IMR-90 (cell line): ENCODE measurements around the gene POMZP3. TPM values are rescaled to one million over a fixed set of nuclear protein-coding genes. Genes with fewer than 3 reads are reported as not detected.
"Not testable (repeated sequence)": the region's sequence is repeated elsewhere in the genome, so short reads cannot be mapped to it uniquely, and the experiment has no call there.

Experiments used
- ATAC-seq: fragments of 200-7000 bp; cut with Tn5 transposase; 2 replicates; pipeline ENCODE4 v1.9.1; 2020; ENCODE audit warnings: low read depth, mild to moderate bottlenecking, moderate library complexity
- BruUV-seq: library from RNA; stranded (reverse); fragments of 400-500 nt; replicated peaks from 2 replicates; lab custom pipeline; 2021; lab: Mats Ljungman, UMichigan
- CTCF ChIA-PET: fragments of 300-600 bp; formaldehyde crosslinking; extraction: SDS; loops from one replicate; lab custom pipeline; 2021; ENCODE audit warnings: antibody characterized with exemption; lab: Yijun Ruan, JAX
- POLR2A ChIA-PET: fragments of 300-600 bp; sonication (Branson Sonifier 250); formaldehyde crosslinking; loops from one replicate; lab custom pipeline; 2022; ENCODE audit warnings: antibody characterized with exemption; ENCODE audit not compliant: unreplicated experiment; lab: Charles Lee
- DNase-seq: peaks from one replicate; pipeline ENCODE4 v3.0.0; 2013
- H2AFZ ChIP-seq: replicated peaks from 2 replicates; pipeline ENCODE3; 2013; ENCODE audit warnings: low read length, mild to moderate bottlenecking; ENCODE audit not compliant: poor library complexity
- H2AK5ac ChIP-seq: 2 replicates; pipeline ENCODE4 v1.6.1; 2013; ENCODE audit warnings: low read depth, low read length, inconsistent platforms
- H2AK9ac ChIP-seq: replicated peaks from 2 replicates; pipeline ENCODE3; 2013; ENCODE audit warnings: mild to moderate bottlenecking, low read depth, low read length, moderate library complexity; ENCODE audit not compliant: poor library complexity
- H2BK120ac ChIP-seq: 2 replicates; pipeline ENCODE4 v1.6.1; 2013; ENCODE audit warnings: low read depth, low read length, inconsistent platforms
- H2BK15ac ChIP-seq: 3 replicates; pipeline ENCODE4 v1.6.1; 2013; ENCODE audit warnings: low read depth, low read length, inconsistent platforms
- H2BK20ac ChIP-seq: 2 replicates; pipeline ENCODE4 v1.6.1; 2013; ENCODE audit warnings: low read depth, mild to moderate bottlenecking, inconsistent platforms, low read length, moderate library complexity
- H2BK5ac ChIP-seq: 2 replicates; pipeline ENCODE4 v1.6.1; 2013; ENCODE audit warnings: mild to moderate bottlenecking, low read depth, low read length, inconsistent platforms; ENCODE audit not compliant: poor library complexity, severe bottlenecking
- H3K14ac ChIP-seq: replicated peaks from 2 replicates; pipeline ENCODE4 v1.6.1; 2013; ENCODE audit warnings: low read depth, low read length, inconsistent platforms
- H3K18ac ChIP-seq: 2 replicates; pipeline ENCODE4 v1.6.1; 2013; ENCODE audit warnings: low read depth, low read length, control low read depth
- H3K23ac ChIP-seq: 2 replicates; pipeline ENCODE4 v1.6.1; 2013; ENCODE audit warnings: low read depth, low read length, inconsistent platforms
- H3K27ac ChIP-seq: 2 replicates; pipeline ENCODE4 v1.5.1; 2013; ENCODE audit warnings: mild to moderate bottlenecking, control low read depth, low read length; ENCODE audit not compliant: insufficient read depth
- H3K27me3 ChIP-seq: 2 replicates; pipeline ENCODE4 v1.6.1; 2013; ENCODE audit warnings: low read length; ENCODE audit not compliant: control insufficient read depth, insufficient read depth
- H3K36me3 ChIP-seq: 2 replicates; pipeline ENCODE4 v1.6.1; 2013; ENCODE audit warnings: low read length, mixed read lengths; ENCODE audit not compliant: control insufficient read depth, insufficient read depth
- H3K4ac ChIP-seq: 2 replicates; pipeline ENCODE4 v1.6.1; 2013; ENCODE audit warnings: low read depth, low read length, inconsistent platforms
- H3K4me1 ChIP-seq: 2 replicates; pipeline ENCODE4 v1.6.1; 2013; ENCODE audit warnings: low read length, mixed read lengths; ENCODE audit not compliant: control insufficient read depth, insufficient read depth
- H3K4me2 ChIP-seq: 2 replicates; pipeline ENCODE4 v1.6.1; 2013; ENCODE audit warnings: low read depth, mild to moderate bottlenecking, control low read depth, low read length, moderate library complexity
- H3K4me3 ChIP-seq: 2 replicates; pipeline ENCODE4 v1.5.1; 2013; ENCODE audit warnings: low read depth, mild to moderate bottlenecking, control low read depth, low read length, moderate library complexity; ENCODE audit not compliant: insufficient read depth
- H3K56ac ChIP-seq: 2 replicates; pipeline ENCODE4 v1.6.1; 2013; ENCODE audit warnings: low read length, inconsistent platforms; ENCODE audit not compliant: insufficient read depth; ENCODE audit errors: extremely low read depth
- H3K79me1 ChIP-seq, 2 experiments: 2 replicates each; pipeline ENCODE4 v1.6.1; 2013; ENCODE audit warnings: low read length in 2 of 2, inconsistent platforms in 1 of 2, low read depth in 1 of 2
- H3K9ac ChIP-seq: 2 replicates; pipeline ENCODE4 v1.6.1; 2013; ENCODE audit warnings: low read depth, low read length, control low read depth
- H3K9me1 ChIP-seq: 2 replicates; pipeline ENCODE4 v1.6.1; 2013; ENCODE audit warnings: low read length, inconsistent platforms; ENCODE audit not compliant: insufficient read depth
- H3K9me3 ChIP-seq: 2 replicates; pipeline ENCODE4 v1.6.1; 2013; ENCODE audit warnings: low read length; ENCODE audit not compliant: control insufficient read depth, insufficient read depth
- H4K20me1 ChIP-seq: 2 replicates; pipeline ENCODE4 v1.6.1; 2013; ENCODE audit warnings: low read length, inconsistent platforms; ENCODE audit not compliant: insufficient read depth
- H4K5ac ChIP-seq: 2 replicates; pipeline ENCODE4 v1.6.1; 2013; ENCODE audit warnings: mild to moderate bottlenecking, low read depth, low read length, control low read depth
- H4K8ac ChIP-seq, 2 experiments: 2 replicates each; pipeline ENCODE4 v1.6.1; 2013; ENCODE audit warnings: low read depth in 2 of 2, low read length in 2 of 2, control low read depth in 1 of 2, inconsistent platforms in 1 of 2
- H4K91ac ChIP-seq: 2 replicates; pipeline ENCODE4 v1.6.1; 2013; ENCODE audit warnings: low read depth, low read length, inconsistent platforms; ENCODE audit not compliant: insufficient read depth
- FOS ChIP-seq: fragments of 150-350 bp; IDR thresholded peaks from 2 replicates; pipeline ENCODE4 v1.6.1; 2016; ENCODE audit warnings: low read depth, low read length
- WGBS, 2 experiments: methylation state at CpG; one replicate each; pipeline versions ENCODE4 v1.1.5 to v1.1.7; 2013; ENCODE audit warnings: missing lambda C conversion rate in 2 of 2; ENCODE audit not compliant: insufficient read length in 1 of 2; ENCODE audit errors: extremely low coverage in 2 of 2; 5-methylcytosine and 5-hydroxymethylcytosine counted together
- dilution Hi-C: fragments of 300-500 bp; cut with HindIII; formaldehyde crosslinking; loops from one replicate; pipeline ENCODE4 v1.14.3; 2018; ENCODE audit warnings: low sequenced_read_pairs; ENCODE audit not compliant: unreplicated experiment
- in situ Hi-C: fragments of 300-500 bp; cut with MboI; formaldehyde crosslinking; loops from 3 replicates; pipeline ENCODE4 v1.14.3; 2019; ENCODE audit warnings: low sequenced_read_pairs, inconsistent platforms, mixed read lengths
- intact Hi-C: fragments of 100-400 bp; cut with micrococcal nuclease; formaldehyde crosslinking; loops from 2 replicates; pipeline ENCODE4 v1.10.0; 2022
- polyA plus RNA-seq, 3 experiments: library from polyadenylated mRNA; depleted of rRNA; stranded (reverse); fragments of >200 nt; gene quantifications; 2 replicates each; pipeline ENCODE4 v1.2.3, GENCODE V29; 2012; ENCODE audit warnings: low replicate concordance in 1 of 3
- total RNA-seq: library from RNA; depleted of rRNA; stranded (reverse); fragments of >200 nt; gene quantifications from 2 replicates; pipeline ENCODE4 v1.2.3, GENCODE V29; 2012

The POMZP3 gene
- total and polyA plus RNA-seq, 2 of the 4 experiments (the other 2 are of a cell fraction), result 1.4 to 4.8 TPM

GRCh38 chr7:76582848-76583631 is 44.0 kb downstream of the POMZP3 start:
- H3K23ac ChIP-seq, H2BK20ac ChIP-seq, BruUV-seq, H4K91ac ChIP-seq, H2AK9ac ChIP-seq, H3K9me1 ChIP-seq, POLR2A ChIA-PET, H3K9me3 ChIP-seq, dilution Hi-C loops, H4K5ac ChIP-seq, H3K36me3 ChIP-seq, H3K4me3 ChIP-seq, H3K27ac ChIP-seq, H2BK5ac ChIP-seq, H3K4ac ChIP-seq, H2AK5ac ChIP-seq, H3K56ac ChIP-seq, H3K4me1 ChIP-seq, H3K14ac ChIP-seq, H3K9ac ChIP-seq, CTCF ChIA-PET, intact Hi-C loops, H2BK120ac ChIP-seq, in situ Hi-C loops, H3K27me3 ChIP-seq, H2AFZ ChIP-seq, H3K18ac ChIP-seq, H3K4me2 ChIP-seq, H2BK15ac ChIP-seq, H4K8ac ChIP-seq: not testable (repeated sequence)
- TF ChIP-seq FOS, result 0 out of 2 replicates have a peak, but pooled peaks have one; percentile 11
- no CpG with 5 or more reads among the region's 2 CpGs for WGBS, 2 experiments
- Histone ChIP-seq H3K79me1 (peaks cover 2 to 20% of the 10 kb centered on the region in 2 experiments; a peak in 2 of 4 replicates), H4K20me1 (peaks cover 24% of the 10 kb centered on the region; the same call in 1 of the 2 replicates)
- peak; percentile 98 for ATAC-seq
- peak; percentile 89 for DNase-seq

DNA sequence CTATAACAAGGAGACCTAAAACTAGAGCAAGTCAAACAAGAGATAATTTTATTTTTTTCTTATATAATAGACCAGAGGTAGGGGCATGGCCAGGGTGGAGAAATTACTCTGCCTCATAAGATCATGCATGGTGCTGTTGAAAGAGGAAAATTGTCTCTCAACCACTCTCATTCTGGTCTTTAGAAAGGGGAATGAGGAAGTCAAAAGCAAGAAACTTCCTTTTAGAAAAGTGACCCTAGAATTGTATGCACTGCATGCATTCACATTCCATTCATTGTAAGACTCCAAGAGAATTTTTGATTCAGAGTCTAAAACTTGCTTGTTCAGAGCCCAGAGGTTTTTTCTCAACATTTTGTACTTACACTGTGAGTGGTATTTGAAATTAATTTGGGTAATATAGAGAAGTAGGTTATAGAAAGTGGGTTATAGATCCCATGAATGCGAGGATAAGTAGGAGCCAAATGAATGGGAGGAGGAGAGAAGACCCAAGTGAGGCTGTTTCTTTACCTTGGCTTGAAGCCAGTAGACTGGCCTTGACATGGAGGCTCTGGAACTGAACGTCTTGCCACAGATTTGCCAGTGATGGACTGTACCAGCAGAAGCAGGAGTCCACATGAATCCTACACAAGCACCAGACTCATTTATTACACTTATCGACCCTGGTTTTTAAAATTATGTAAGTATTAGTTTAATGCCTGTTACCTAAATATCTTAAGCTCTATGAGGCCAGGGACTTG is 51.0 kb downstream of the POMZP3 start:
- H2AFZ ChIP-seq, in situ Hi-C loops, BruUV-seq, H4K20me1 ChIP-seq, H3K23ac ChIP-seq, intact Hi-C loops, dilution Hi-C loops, H2AK9ac ChIP-seq, H2BK20ac ChIP-seq, H3K36me3 ChIP-seq, H4K5ac ChIP-seq, H3K9me3 ChIP-seq, H3K9me1 ChIP-seq, H3K4me2 ChIP-seq, POLR2A ChIA-PET, H3K56ac ChIP-seq, H4K8ac ChIP-seq, H3K18ac ChIP-seq, H3K4me1 ChIP-seq, H3K4me3 ChIP-seq, CTCF ChIA-PET, DNase-seq, H3K14ac ChIP-seq, H3K27me3 ChIP-seq, H2BK15ac ChIP-seq, H3K9ac ChIP-seq, H2BK120ac ChIP-seq, H4K91ac ChIP-seq, H3K27ac ChIP-seq: not testable (repeated sequence)
- H3K79me1 ChIP-seq, result peaks cover 6 to 17% of the 10 kb centered on the region in 2 experiments
- H2AK5ac ChIP-seq, result peak overlapping the region; percentile 16; the same call in 1 of the 2 replicates
- WGBS, 2 experiments, result no CpG with 5 or more reads among the region's 3 CpGs
- peak overlapping the region; percentile 50 for H2BK5ac ChIP-seq
- ATAC-seq, result peak; percentile 58
- H3K4ac ChIP-seq, result peak overlapping the region; percentile 50; the same call in 1 of the 2 replicates
